Brain pericyte (primary cell): ENCODE results near the gene CERT1.
A peak's percentile ranks its signal among the peaks of the same experiment; 100 is the strongest.
"Not testable (repeated sequence)": the region's sequence is repeated elsewhere in the genome, so short reads cannot be mapped to it uniquely, and the experiment has no call there.

Experiments used
- DNase-seq: peaks from one replicate; pipeline ENCODE4 v3.0.0-alpha.2; 2012; ENCODE audit warnings: low read depth, low spot score

Gene CERT1

GRCh38 chr5:75511435-75512382 is at the start of gene CERT1, which contains the start of gene POLK:
Gene CERT1 (minus strand): TSS chr5:75511629. CDS start chr5:75511207, 422 bp downstream.
Gene POLK (plus strand): TSS chr5:75511891.
- peak; percentile 96 for DNase-seq

- DNase-seq, result not testable (repeated sequence)
These were observed 49.2 kb upstream of the CERT1 start for GRCh38 chr5:75560655-75561054.

- DNase-seq, result no peak
These were observed 47.7 kb upstream of the CERT1 start for GRCh38 chr5:75558981-75559632.

- DNase-seq, result no peak
These were observed 46.8 kb upstream of the CERT1 start for GRCh38 chr5:75558221-75558620.

- no peak for DNase-seq
These were observed 41.9 kb upstream of the CERT1 start for GRCh38 chr5:75553358-75553757.

- no peak for DNase-seq
These were observed 41.3 kb upstream of the CERT1 start for GRCh38 chr5:75552764-75553163.

GRCh38 chr5:75551471-75551870 is 40.0 kb upstream of the CERT1 start:
- DNase-seq, result no peak

GRCh38 chr5:75550597-75550996 is 39.2 kb upstream of the CERT1 start:
- no peak for DNase-seq

GRCh38 chr5:75547812-75548211 is 36.4 kb upstream of the CERT1 start:
- no peak for DNase-seq

- DNase-seq, result no peak
These were observed 35.4 kb upstream of the CERT1 start for GRCh38 chr5:75546830-75547229.

- no peak for DNase-seq
These were observed 33.7 kb upstream of the CERT1 start for GRCh38 chr5:75545131-75545530.

- DNase-seq, result no peak
These were observed 26.8 kb upstream of the CERT1 start for GRCh38 chr5:75538211-75538610.

GRCh38 chr5:75536694-75537360 is 25.4 kb upstream of the CERT1 start:
- no peak for DNase-seq

- no peak for DNase-seq
These were observed 24.7 kb upstream of the CERT1 start for GRCh38 chr5:75536147-75536546.

GRCh38 chr5:75534734-75535133 is 23.3 kb upstream of the CERT1 start:
- no peak for DNase-seq

GRCh38 chr5:75533716-75534115 is 22.3 kb upstream of the CERT1 start:
- DNase-seq, result not testable (repeated sequence)

- DNase-seq, result no peak
These were observed 20.8 kb upstream of the CERT1 start for GRCh38 chr5:75532190-75532589.

GRCh38 chr5:75529185-75529584 is 17.8 kb upstream of the CERT1 start:
- DNase-seq, result no peak

GRCh38 chr5:75526070-75526469 is 14.6 kb upstream of the CERT1 start:
- DNase-seq, result no peak

- DNase-seq, result no peak
These were observed 13.9 kb upstream of the CERT1 start for GRCh38 chr5:75525344-75525743.

GRCh38 chr5:75524591-75524990 is 13.2 kb upstream of the CERT1 start:
- DNase-seq, result no peak

- no peak for DNase-seq
These were observed 12.6 kb upstream of the CERT1 start for GRCh38 chr5:75524071-75524470.
